Keratinocyte (primary cell): Measurements from ENCODE around the gene MICAL2. TPM values are rescaled to one million over a fixed set of nuclear protein-coding genes. Genes with fewer than 3 reads are reported as not detected.

Experiments used
- DNase-seq: peaks from one replicate; pipeline ENCODE4 v3.0.0-alpha.2; 2011; ENCODE audit warnings: low read depth, missing footprints, low spot score
- FAIRE-seq: peaks from 2 replicates; lab custom pipeline; 2011; peaks lifted over from hg19 to GRCh38; lab: Jason Lieb, UNC
- H2AFZ ChIP-seq: 2 replicates; pipeline ENCODE4 v1.6.0; 2012; ENCODE audit warnings: low read length, control low read depth, inconsistent platforms; ENCODE audit not compliant: control insufficient read depth
- H3K27ac ChIP-seq: 2 replicates; pipeline ENCODE4 v1.5.1; 2011; ENCODE audit warnings: low read length; ENCODE audit not compliant: control insufficient read depth, insufficient read depth
- H3K27me3 ChIP-seq: 3 replicates; pipeline ENCODE4 v1.6.0; 2011; ENCODE audit warnings: low read length; ENCODE audit not compliant: control insufficient read depth, insufficient read depth; ENCODE audit errors: extremely low read depth
- H3K36me3 ChIP-seq, 2 experiments: 2 replicates in 1 of 2; 3 replicates in 1 of 2; pipeline ENCODE4 v1.5.1; 2011; ENCODE audit warnings: low read length in 2 of 2, mild to moderate bottlenecking in 1 of 2; ENCODE audit not compliant: control insufficient read depth in 2 of 2, insufficient read depth in 2 of 2; ENCODE audit errors: extremely low read depth in 1 of 2
- H3K4me1 ChIP-seq: 3 replicates; pipeline ENCODE4 v1.5.1; 2011; ENCODE audit warnings: low read length; ENCODE audit not compliant: control insufficient read depth, insufficient read depth; ENCODE audit errors: extremely low read depth
- H3K4me2 ChIP-seq: 3 replicates; pipeline ENCODE4 v1.6.0; 2011; ENCODE audit warnings: low read depth, low read length; ENCODE audit not compliant: control insufficient read depth, insufficient read depth; ENCODE audit errors: extremely low read depth
- H3K4me3 ChIP-seq, 3 experiments: fragments of 200-600 bp in 1 of 3; sonication (generic) in 1 of 3; 2 replicates in 2 of 3; 3 replicates in 1 of 3; pipeline ENCODE4 v1.5.1; 2011 to 2016; ENCODE audit warnings: low read length in 3 of 3, mild to moderate bottlenecking in 3 of 3, control low read depth in 2 of 3, inconsistent platforms in 1 of 3, low read depth in 1 of 3, mixed read lengths in 1 of 3, mixed run types in 1 of 3, moderate library complexity in 1 of 3; ENCODE audit not compliant: control insufficient read depth in 2 of 3, insufficient read depth in 2 of 3; ENCODE audit errors: extremely low read depth in 1 of 3
- H3K79me2 ChIP-seq: 2 replicates; pipeline ENCODE4 v1.6.0; 2012; ENCODE audit warnings: low read length; ENCODE audit not compliant: control insufficient read depth, insufficient read depth
- H3K9ac ChIP-seq: 3 replicates; pipeline ENCODE4 v1.6.0; 2011; ENCODE audit warnings: low read length; ENCODE audit not compliant: control insufficient read depth, insufficient read depth; ENCODE audit errors: extremely low read depth
- H3K9me1 ChIP-seq: 3 replicates; pipeline ENCODE4 v1.6.0; 2011; ENCODE audit warnings: low read length; ENCODE audit not compliant: control insufficient read depth, insufficient read depth; ENCODE audit errors: extremely low read depth
- H3K9me3 ChIP-seq: 2 replicates; pipeline ENCODE4 v1.5.1; 2012; ENCODE audit warnings: low read depth, low read length; ENCODE audit not compliant: control insufficient read depth
- H4K20me1 ChIP-seq: 3 replicates; pipeline ENCODE4 v1.6.0; 2011; ENCODE audit warnings: low read length; ENCODE audit not compliant: control insufficient read depth, insufficient read depth; ENCODE audit errors: extremely low read depth
- CTCF ChIP-seq, 3 experiments: IDR thresholded peaks in 1 of 3; conservative IDR thresholded peaks in 1 of 3; optimal IDR thresholded peaks in 1 of 3; 2 replicates in 2 of 3; 3 replicates in 1 of 3; pipeline versions ENCODE3 to v1.5.1; 2011; ENCODE audit warnings: low read length in 3 of 3, mild to moderate bottlenecking in 3 of 3, moderate library complexity in 2 of 3, control low read depth in 1 of 3, inconsistent platforms in 1 of 3; ENCODE audit not compliant: insufficient read depth in 2 of 3; ENCODE audit errors: extremely low read depth in 1 of 3
- EZH2 ChIP-seq: IDR thresholded peaks from one replicate; pipeline ENCODE4 v1.6.1; 2012; ENCODE audit warnings: inconsistent platforms, mild to moderate bottlenecking, low read length, moderate library complexity
- dilution Hi-C: fragments of 300-500 bp; cut with MboI; formaldehyde crosslinking; loops from one replicate; pipeline ENCODE4 v1.7.0; 2020; ENCODE audit warnings: low sequenced_read_pairs; ENCODE audit not compliant: extremely low pct_ligation_motif_present
- polyA plus RNA-seq, 5 experiments: library from polyadenylated mRNA; depleted of rRNA in 3 of 5; stranded (reverse) in 3 of 5; stranded (forward) in 1 of 5; unstranded in 1 of 5; fragments of >200 nt; gene quantifications; 1 replicate in 1 of 5; 2 replicates in 3 of 5; 3 replicates in 1 of 5; pipeline versions ENCODE4 v1.2.1 to v1.2.3, GENCODE V29; 2011 to 2012; ENCODE audit warnings: missing spikeins in 2 of 5, low read depth in 1 of 5, low replicate concordance in 1 of 5

Gene MICAL2
- polyA plus RNA-seq, 1 donor (not counting 4 experiments of a cell fraction or from before 2014, with no cell fraction given) = 83.9 TPM

- H4K20me1 ChIP-seq = no peaks in the 10 kb centered on the region
- H3K9ac ChIP-seq = no peak overlapping the region
- H3K79me2 ChIP-seq = no peaks in the 10 kb centered on the region
- no peak for DNase-seq
- no peak for FAIRE-seq
- no peaks in the 10 kb centered on the region for H3K9me3 ChIP-seq
- H2AFZ ChIP-seq = no peak overlapping the region
- dilution Hi-C loops = no loop called here
- H3K36me3 ChIP-seq = peaks cover 16 to 25% of the 10 kb centered on the region in 2 experiments
- no peak overlapping the region for H3K4me3 ChIP-seq
- H3K27ac ChIP-seq = no peak overlapping the region
- H3K27me3 ChIP-seq = no peaks in the 10 kb centered on the region
- H3K4me2 ChIP-seq = no peak overlapping the region
- H3K9me1 ChIP-seq = no peaks in the 10 kb centered on the region
- H3K4me1 ChIP-seq = peaks cover 24% of the 10 kb centered on the region
- TF ChIP-seq CTCF (optimal IDR thresholded peaks at IDR 0.05 in 1 of 3, IDR thresholded peaks at IDR 0.05 in 1 of 3, conservative IDR thresholded peaks at IDR 0.05 in 1 of 3; ENCODE audit: extremely low read depth in 1 of 3, insufficient read depth in 2 of 3, low read length in 3 of 3) (no peak), EZH2 (no peak)
These were observed 161.5 kb downstream of the MICAL2 start for GRCh38 chr11:12271826-12272366.

GRCh38 chr11:12272821-12273617 is 162.6 kb downstream of the MICAL2 start:
- H2AFZ ChIP-seq = no peak overlapping the region
- peaks cover 17 to 22% of the 10 kb centered on the region in 2 experiments for H3K36me3 ChIP-seq
- H4K20me1 ChIP-seq = no peaks in the 10 kb centered on the region
- dilution Hi-C loops = no loop called here
- H3K9me1 ChIP-seq = no peaks in the 10 kb centered on the region
- no peak overlapping the region for H3K27ac ChIP-seq
- no peak overlapping the region for H3K4me2 ChIP-seq
- FAIRE-seq (no peak), DNase-seq (no peak)
- H3K79me2 ChIP-seq = no peaks in the 10 kb centered on the region
- TF ChIP-seq EZH2 = no peak
- no peak for TF ChIP-seq CTCF (optimal IDR thresholded peaks at IDR 0.05 in 1 of 3, IDR thresholded peaks at IDR 0.05 in 1 of 3, conservative IDR thresholded peaks at IDR 0.05 in 1 of 3; ENCODE audit: extremely low read depth in 1 of 3, insufficient read depth in 2 of 3, low read length in 3 of 3)
- no peaks in the 10 kb centered on the region for H3K9me3 ChIP-seq
- peaks cover 24% of the 10 kb centered on the region for H3K4me1 ChIP-seq
- H3K9ac ChIP-seq = no peak overlapping the region
- H3K4me3 ChIP-seq = no peak overlapping the region
- H3K27me3 ChIP-seq = no peaks in the 10 kb centered on the region
